ENCODE data around the gene EPB41. TPM values are rescaled to one million over a fixed set of nuclear protein-coding genes. Genes with fewer than 3 reads are reported as not detected.

Gene EPB41
- total and polyA plus RNA-seq, 2 experiments from 2014 or later: 26.8 to 112 TPM

GRCh38 chr1:29166291-29166878 lies 252.0 kb downstream of the EPB41 start (continued):
- TF ChIP-seq REST (IDR thresholded peaks at IDR 0.05; ENCODE audit: unreplicated experiment): no peak
- TF ChIP-seq ZNF114 (CRISPR knock-in tag; IDR thresholded peaks at IDR 0.05): no peak
- no peak for TF ChIP-seq ZNF462 (CRISPR knock-in tag; IDR thresholded peaks at IDR 0.05)
- TF ChIP-seq ETS1 (IDR thresholded peaks at IDR 0.05): no peak
